WTC11 (cell line): ENCODE measurements around the gene IGSF23. TPM values are rescaled to one million over a fixed set of nuclear protein-coding genes. Genes with fewer than 3 reads are reported as not detected.

ENCODE experiments used
- ATAC-seq: fragments of 200-7000 bp; cut with Tn5 transposase; 2 replicates; pipeline ENCODE4 v1.10.0; 2021; ENCODE audit warnings: mild to moderate bottlenecking, moderate library complexity
- CTCF ChIA-PET: fragments of 300-600 bp; sonication (Branson Sonifier 250); formaldehyde crosslinking; loops from one replicate; lab custom pipeline; 2021; ENCODE audit warnings: antibody characterized with exemption; lab: Charles Lee
- POLR2A ChIA-PET: fragments of 350-600 bp; sonication (Branson Sonifier 250); formaldehyde crosslinking; loops from one replicate; lab custom pipeline; 2021; ENCODE audit warnings: antibody characterized with exemption; lab: Charles Lee
- DNase-seq: peaks from one replicate; pipeline ENCODE4 v3.0.0; 2021; ENCODE audit warnings: low spot score
- H3K27ac Mint-ChIP-seq: 2 replicates; pipeline ENCODE4 v1.8.0; 2021; ENCODE audit warnings: mixed read lengths
- H3K27me3 Mint-ChIP-seq: 2 replicates; pipeline ENCODE4 v1.8.0; 2021; ENCODE audit warnings: low read depth, mild to moderate bottlenecking, moderate library complexity, mixed read lengths
- H3K36me3 Mint-ChIP-seq: 2 replicates; pipeline ENCODE4 v1.8.0; 2021; ENCODE audit warnings: mixed read lengths
- H3K4me1 Mint-ChIP-seq: 2 replicates; pipeline ENCODE4 v1.8.0; 2022; ENCODE audit warnings: mixed read lengths
- H3K4me3 Mint-ChIP-seq: 2 replicates; pipeline ENCODE4 v1.8.0; 2021; ENCODE audit warnings: mild to moderate bottlenecking, moderate library complexity, mixed read lengths
- H3K9me3 Mint-ChIP-seq: 2 replicates; pipeline ENCODE4 v1.8.0; 2021; ENCODE audit warnings: mixed read lengths
- CBFB ChIP-seq: sonication (generic); formaldehyde crosslinking; IDR thresholded peaks from 2 replicates; pipeline ENCODE4 v1.8.1; 2022; ENCODE audit warnings: mild to moderate bottlenecking, low read depth, missing genetic modification reagents
- CREB1 ChIP-seq: sonication (generic); formaldehyde crosslinking; IDR thresholded peaks from 2 replicates; pipeline ENCODE4 v1.8.0; 2023; ENCODE audit warnings: mild to moderate bottlenecking, missing genetic modification reagents
- ETV6 ChIP-seq: sonication (generic); formaldehyde crosslinking; IDR thresholded peaks from 2 replicates; pipeline ENCODE4 v1.8.1; 2022; ENCODE audit warnings: mild to moderate bottlenecking, missing genetic modification reagents
- FOXP1 ChIP-seq: sonication (generic); formaldehyde crosslinking; IDR thresholded peaks from 2 replicates; pipeline ENCODE4 v1.8.0; 2022; ENCODE audit warnings: missing genetic modification reagents, mild to moderate bottlenecking, moderate library complexity, borderline replicate concordance
- JAZF1 ChIP-seq: fragments of 250-450 bp; sonication (Bioruptor Pico); IDR thresholded peaks from 2 replicates; pipeline ENCODE4 v1.9.0; 2021; ENCODE audit warnings: moderate library complexity, mild to moderate bottlenecking, inconsistent platforms
- NFE2L1 ChIP-seq: sonication (generic); formaldehyde crosslinking; IDR thresholded peaks from 2 replicates; pipeline ENCODE4 v1.8.1; 2023; ENCODE audit warnings: missing genetic modification reagents
- NR2C2 ChIP-seq: sonication (generic); formaldehyde crosslinking; IDR thresholded peaks from 2 replicates; pipeline ENCODE4 v1.8.0; 2022; ENCODE audit warnings: mild to moderate bottlenecking, missing genetic modification reagents
- RORB ChIP-seq: fragments of 250-450 bp; sonication (Bioruptor Pico); IDR thresholded peaks from 2 replicates; pipeline ENCODE4 v1.9.0; 2021; ENCODE audit warnings: mild to moderate bottlenecking
- TEAD1 ChIP-seq: sonication (generic); formaldehyde crosslinking; IDR thresholded peaks from 2 replicates; pipeline ENCODE4 v1.8.0; 2022; ENCODE audit warnings: mild to moderate bottlenecking, missing genetic modification reagents
- TP53 ChIP-seq: sonication (generic); formaldehyde crosslinking; IDR thresholded peaks from 2 replicates; pipeline ENCODE4 v1.8.1; 2023; ENCODE audit warnings: mild to moderate bottlenecking, missing genetic modification reagents
- ZNF121 ChIP-seq: sonication (generic); formaldehyde crosslinking; IDR thresholded peaks from 2 replicates; pipeline ENCODE4 v1.8.0; 2023; ENCODE audit warnings: missing genetic modification reagents
- ZNF219 ChIP-seq: sonication (generic); formaldehyde crosslinking; IDR thresholded peaks from 2 replicates; pipeline ENCODE4 v1.8.0; 2023; ENCODE audit warnings: missing genetic modification reagents, mild to moderate bottlenecking, borderline replicate concordance
- ZNF232 ChIP-seq: sonication (generic); formaldehyde crosslinking; IDR thresholded peaks from 2 replicates; pipeline ENCODE4 v1.8.0; 2022; ENCODE audit warnings: mild to moderate bottlenecking, missing genetic modification reagents
- ZNF416 ChIP-seq: fragments of 250-450 bp; sonication (Bioruptor Pico); IDR thresholded peaks from 2 replicates; pipeline ENCODE4 v1.9.0; 2021; ENCODE audit warnings: mild to moderate bottlenecking, inconsistent platforms
- ZNF671 ChIP-seq: fragments of 250-450 bp; sonication (Bioruptor Pico); IDR thresholded peaks from 2 replicates; pipeline ENCODE4 v1.8.0; 2021; ENCODE audit warnings: mild to moderate bottlenecking
- total RNA-seq: library from RNA; stranded (reverse); gene quantifications from 3 replicates; pipeline ENCODE4 v1.2.3, GENCODE V29; 2021
- TF ChIP-seq, protein P1 (sequence below): sonication (generic); formaldehyde crosslinking; IDR thresholded peaks from 2 replicates; pipeline ENCODE4 v1.8.1; 2023; ENCODE audit warnings: mild to moderate bottlenecking, moderate library complexity, missing genetic modification reagents
- TF ChIP-seq, protein P2 (sequence below): sonication (generic); formaldehyde crosslinking; IDR thresholded peaks from 2 replicates; pipeline ENCODE4 v1.8.1; 2023; ENCODE audit warnings: mild to moderate bottlenecking, missing genetic modification reagents, moderate library complexity
- TF ChIP-seq, protein P3 (sequence below): sonication (generic); formaldehyde crosslinking; IDR thresholded peaks from 2 replicates; pipeline ENCODE4 v1.8.0; 2022; ENCODE audit warnings: mild to moderate bottlenecking, missing genetic modification reagents
- TF ChIP-seq, protein P4 (sequence below): sonication (generic); formaldehyde crosslinking; IDR thresholded peaks from 2 replicates; pipeline ENCODE4 v1.8.1; 2022; ENCODE audit warnings: mild to moderate bottlenecking, moderate library complexity, missing genetic modification reagents
- TF ChIP-seq, protein P5 (sequence below): sonication (generic); formaldehyde crosslinking; IDR thresholded peaks from 2 replicates; pipeline ENCODE4 v1.8.0; 2023; ENCODE audit warnings: missing genetic modification reagents

IGSF23 gene
- total RNA-seq, 1 experiment from 2014 or later = not detected

DNA sequence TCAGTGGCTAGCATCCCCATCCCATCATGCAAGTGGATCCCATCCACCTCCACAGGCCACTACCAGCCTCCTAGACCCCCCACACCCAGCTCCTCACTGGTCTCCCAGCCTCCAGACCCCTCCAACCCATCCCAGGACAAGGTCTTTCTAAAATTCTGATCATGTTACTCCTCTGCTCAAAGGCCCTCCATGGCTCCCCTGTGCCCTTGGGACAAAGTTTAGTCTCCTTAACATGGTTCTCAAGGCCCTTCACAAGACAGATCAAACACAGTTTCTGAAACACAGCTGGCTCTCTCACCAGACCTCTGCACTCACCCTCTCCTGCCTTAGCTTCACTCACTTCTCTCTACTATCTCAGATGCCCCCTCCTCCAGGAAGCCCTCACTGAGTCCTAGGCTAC lies 67.2 kb downstream of the IGSF23 start:
- Mint-ChIP-seq H3K9me3 (no peaks in the 10 kb centered on the region), H3K4me1 (peaks cover 10% of the 10 kb centered on the region), H3K36me3 (no peaks in the 10 kb centered on the region), H3K4me3 (no peak overlapping the region), H3K27ac (no peak overlapping the region), H3K27me3 (peaks cover under 1% of the 10 kb centered on the region; the same call in 1 of the 2 replicates)
- CTCF ChIA-PET = interaction anchor here (1.1 to 2.6 kb wide), 2 partner anchors 9 to 104 kb away, joined by 3 to 12 read pairs; no protein-coding TSS in a partner anchor
- POLR2A ChIA-PET = interaction anchor here (1.0 kb wide), 1 partner anchor 38 kb away, joined by 3 read pairs; no protein-coding TSS in a partner anchor
- no peak for DNase-seq
- TF ChIP-seq NR2C2 = no peak
- ATAC-seq = no peak

DNA sequence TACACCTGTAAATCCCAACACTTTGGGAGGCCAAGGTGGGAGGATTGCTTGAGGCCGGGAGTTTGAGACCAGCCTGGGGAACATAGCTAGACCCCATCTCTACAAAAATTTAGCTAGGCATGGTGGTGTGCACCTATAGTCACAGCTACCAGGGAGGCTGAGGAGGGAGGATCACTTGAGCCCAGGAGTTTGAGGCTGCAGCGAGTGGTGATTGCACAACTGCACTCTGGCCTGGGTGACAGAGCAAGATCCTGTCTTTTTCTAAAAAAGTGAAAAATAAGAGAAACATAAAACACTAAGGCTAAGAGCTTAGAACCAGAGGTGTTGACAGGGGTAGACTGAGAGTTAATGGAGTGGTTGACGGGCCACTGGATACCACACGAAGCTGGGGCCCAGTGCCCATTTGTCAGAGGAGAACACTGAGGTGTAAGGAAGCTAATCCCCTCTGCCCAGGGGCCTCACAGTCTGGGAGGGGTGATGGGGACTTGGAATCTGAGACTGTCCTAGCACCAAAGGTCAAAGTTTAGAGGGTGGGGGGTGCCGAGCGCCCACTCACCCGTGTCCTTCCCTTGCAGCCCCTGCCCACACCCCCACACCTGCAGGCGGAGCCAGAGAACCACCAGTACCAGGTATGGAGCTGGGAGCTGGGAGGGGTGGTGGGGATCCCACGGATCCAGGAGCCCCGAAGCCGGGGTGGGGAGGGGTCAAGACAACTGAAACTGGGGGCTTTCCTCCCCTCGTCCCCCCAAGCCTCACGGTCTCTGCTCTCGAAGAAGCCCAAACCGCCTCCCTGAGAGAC lies 68.8 kb downstream of the IGSF23 start:
- DNase-seq (no peak), ATAC-seq (no peak)
- H3K4me3 Mint-ChIP-seq = no peak overlapping the region
- no peaks in the 10 kb centered on the region for H3K9me3 Mint-ChIP-seq
- H3K4me1 Mint-ChIP-seq = peaks cover 9% of the 10 kb centered on the region
- ChIA-PET POLR2A (no interaction called here), CTCF (interaction anchor here (0.6 to 2.9 kb wide), 6 partner anchors 42 to 484 kb away, joined by 3 to 10 read pairs (median 4); no protein-coding TSS in a partner anchor)
- TF ChIP-seq, protein P1, sequence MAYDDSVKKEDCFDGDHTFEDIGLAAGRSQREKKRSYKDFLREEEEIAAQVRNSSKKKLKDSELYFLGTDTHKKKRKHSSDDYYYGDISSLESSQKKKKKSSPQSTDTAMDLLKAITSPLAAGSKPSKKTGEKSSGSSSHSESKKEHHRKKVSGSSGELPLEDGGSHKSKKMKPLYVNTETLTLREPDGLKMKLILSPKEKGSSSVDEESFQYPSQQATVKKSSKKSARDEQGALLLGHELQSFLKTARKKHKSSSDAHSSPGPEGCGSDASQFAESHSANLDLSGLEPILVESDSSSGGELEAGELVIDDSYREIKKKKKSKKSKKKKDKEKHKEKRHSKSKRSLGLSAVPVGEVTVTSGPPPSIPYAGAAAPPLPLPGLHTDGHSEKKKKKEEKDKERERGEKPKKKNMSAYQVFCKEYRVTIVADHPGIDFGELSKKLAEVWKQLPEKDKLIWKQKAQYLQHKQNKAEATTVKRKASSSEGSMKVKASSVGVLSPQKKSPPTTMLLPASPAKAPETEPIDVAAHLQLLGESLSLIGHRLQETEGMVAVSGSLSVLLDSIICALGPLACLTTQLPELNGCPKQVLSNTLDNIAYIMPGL (CRISPR knock-in tag) = no peak
- TF ChIP-seq, protein P2, sequence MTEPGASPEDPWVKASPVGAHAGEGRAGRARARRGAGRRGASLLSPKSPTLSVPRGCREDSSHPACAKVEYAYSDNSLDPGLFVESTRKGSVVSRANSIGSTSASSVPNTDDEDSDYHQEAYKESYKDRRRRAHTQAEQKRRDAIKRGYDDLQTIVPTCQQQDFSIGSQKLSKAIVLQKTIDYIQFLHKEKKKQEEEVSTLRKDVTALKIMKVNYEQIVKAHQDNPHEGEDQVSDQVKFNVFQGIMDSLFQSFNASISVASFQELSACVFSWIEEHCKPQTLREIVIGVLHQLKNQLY (CRISPR knock-in tag) = no peak
- TF ChIP-seq CBFB (CRISPR knock-in tag) = no peak
- no peak for TF ChIP-seq NFE2L1 (CRISPR knock-in tag)
- TF ChIP-seq, protein P3, sequence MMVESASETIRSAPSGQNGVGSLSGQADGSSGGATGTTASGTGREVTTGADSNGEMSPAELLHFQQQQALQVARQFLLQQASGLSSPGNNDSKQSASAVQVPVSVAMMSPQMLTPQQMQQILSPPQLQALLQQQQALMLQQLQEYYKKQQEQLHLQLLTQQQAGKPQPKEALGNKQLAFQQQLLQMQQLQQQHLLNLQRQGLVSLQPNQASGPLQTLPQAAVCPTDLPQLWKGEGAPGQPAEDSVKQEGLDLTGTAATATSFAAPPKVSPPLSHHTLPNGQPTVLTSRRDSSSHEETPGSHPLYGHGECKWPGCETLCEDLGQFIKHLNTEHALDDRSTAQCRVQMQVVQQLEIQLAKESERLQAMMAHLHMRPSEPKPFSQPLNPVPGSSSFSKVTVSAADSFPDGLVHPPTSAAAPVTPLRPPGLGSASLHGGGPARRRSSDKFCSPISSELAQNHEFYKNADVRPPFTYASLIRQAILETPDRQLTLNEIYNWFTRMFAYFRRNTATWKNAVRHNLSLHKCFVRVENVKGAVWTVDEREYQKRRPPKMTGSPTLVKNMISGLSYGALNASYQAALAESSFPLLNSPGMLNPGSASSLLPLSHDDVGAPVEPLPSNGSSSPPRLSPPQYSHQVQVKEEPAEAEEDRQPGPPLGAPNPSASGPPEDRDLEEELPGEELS (CRISPR knock-in tag) = no peak
- TF ChIP-seq RORB (CRISPR knock-in tag) = no peak
- no peak for TF ChIP-seq CREB1 (CRISPR knock-in tag)
- TF ChIP-seq TP53 (CRISPR knock-in tag) = no peak
- no peak for TF ChIP-seq ZNF671 (CRISPR knock-in tag)
- TF ChIP-seq ZNF121 (CRISPR knock-in tag) = no peak
- no peak overlapping the region for H3K27ac Mint-ChIP-seq
- H3K27me3 Mint-ChIP-seq = no peaks in the 10 kb centered on the region; the same call in 1 of the 2 replicates
- H3K36me3 Mint-ChIP-seq = no peaks in the 10 kb centered on the region

DNA sequence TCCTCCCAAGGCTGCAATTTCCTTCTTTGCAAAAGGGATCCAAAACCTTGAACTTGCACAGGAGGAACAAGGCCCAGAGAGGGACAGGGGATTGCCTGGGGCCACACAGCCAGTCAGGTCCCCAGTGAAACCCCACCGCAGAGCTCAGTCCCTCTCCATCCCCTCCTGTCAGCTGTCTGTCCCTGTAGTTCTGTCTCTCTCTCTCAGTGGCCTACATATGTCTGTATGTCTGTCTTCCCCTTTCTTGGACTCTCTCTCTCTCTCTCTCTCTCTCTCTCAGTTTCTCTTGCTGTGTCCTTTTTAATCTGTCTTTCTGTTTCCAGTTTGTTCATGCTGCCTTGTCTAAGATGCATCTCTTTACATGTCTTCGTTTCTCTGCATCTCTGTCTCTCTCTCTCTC lies 69.4 kb downstream of the IGSF23 start:
- H3K4me1 Mint-ChIP-seq = peaks cover 4% of the 10 kb centered on the region
- no peak overlapping the region for H3K27ac Mint-ChIP-seq
- H3K9me3 Mint-ChIP-seq = no peaks in the 10 kb centered on the region
- no peak for ATAC-seq
- POLR2A ChIA-PET = no interaction called here
- CTCF ChIA-PET = interaction anchor here (0.6 to 2.9 kb wide), 6 partner anchors 41 to 484 kb away, joined by 3 to 10 read pairs (median 4); no protein-coding TSS in a partner anchor
- no peak overlapping the region for H3K4me3 Mint-ChIP-seq
- no peaks in the 10 kb centered on the region for H3K36me3 Mint-ChIP-seq
- no peak for DNase-seq
- H3K27me3 Mint-ChIP-seq = no peaks in the 10 kb centered on the region; the same call in 1 of the 2 replicates
- TF ChIP-seq ETV6 (CRISPR knock-in tag) = no peak

DNA sequence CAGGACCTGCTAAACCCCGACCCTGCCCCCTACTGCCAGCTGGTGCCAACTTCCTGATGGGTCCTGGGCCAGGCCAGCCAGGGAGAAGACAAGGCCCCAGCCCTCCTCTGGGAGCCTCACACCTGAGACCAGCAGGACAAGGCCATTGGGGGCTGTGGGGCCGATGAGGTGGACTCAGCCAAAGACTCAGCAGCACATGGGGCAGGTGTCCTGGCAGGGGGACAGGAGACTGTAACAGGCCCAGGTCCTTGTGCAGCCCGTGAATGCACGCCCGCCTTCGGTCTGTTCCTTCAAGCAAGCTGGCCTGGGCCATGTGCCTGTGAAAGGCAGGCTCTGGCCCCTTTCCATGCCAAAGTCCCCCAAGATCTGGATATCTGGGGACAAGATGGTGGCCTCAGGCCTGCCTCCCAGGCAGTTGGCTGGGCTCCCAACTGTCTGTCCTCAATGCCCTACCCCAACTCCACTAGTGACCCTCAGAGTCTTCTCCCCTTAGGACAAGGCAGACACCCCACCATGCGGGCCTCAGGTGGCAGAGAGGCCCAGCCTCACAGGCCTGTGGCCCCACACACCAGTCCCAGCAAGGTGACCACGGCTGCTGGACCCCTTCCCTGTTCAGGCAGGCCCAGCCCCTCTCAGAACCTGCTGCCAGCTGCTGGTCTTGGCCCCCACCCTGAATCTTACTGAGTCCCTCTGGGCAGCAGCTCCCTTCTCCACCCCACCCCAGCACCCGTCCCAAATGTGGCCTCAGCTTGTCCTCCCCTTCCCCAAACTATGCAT lies 70.3 kb downstream of the IGSF23 start:
- no peak; the same call in 1 of the 2 replicates for ATAC-seq
- TF ChIP-seq ZNF416 = no peak
- no peak for TF ChIP-seq ZNF232 (CRISPR knock-in tag)
- no peak for TF ChIP-seq TEAD1 (CRISPR knock-in tag)
- TF ChIP-seq, protein P4, sequence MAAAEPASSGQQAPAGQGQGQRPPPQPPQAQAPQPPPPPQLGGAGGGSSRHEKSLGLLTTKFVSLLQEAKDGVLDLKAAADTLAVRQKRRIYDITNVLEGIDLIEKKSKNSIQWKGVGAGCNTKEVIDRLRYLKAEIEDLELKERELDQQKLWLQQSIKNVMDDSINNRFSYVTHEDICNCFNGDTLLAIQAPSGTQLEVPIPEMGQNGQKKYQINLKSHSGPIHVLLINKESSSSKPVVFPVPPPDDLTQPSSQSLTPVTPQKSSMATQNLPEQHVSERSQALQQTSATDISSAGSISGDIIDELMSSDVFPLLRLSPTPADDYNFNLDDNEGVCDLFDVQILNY (CRISPR knock-in tag) = no peak
- no peak for TF ChIP-seq JAZF1 (CRISPR knock-in tag)
- TF ChIP-seq, protein P5, sequence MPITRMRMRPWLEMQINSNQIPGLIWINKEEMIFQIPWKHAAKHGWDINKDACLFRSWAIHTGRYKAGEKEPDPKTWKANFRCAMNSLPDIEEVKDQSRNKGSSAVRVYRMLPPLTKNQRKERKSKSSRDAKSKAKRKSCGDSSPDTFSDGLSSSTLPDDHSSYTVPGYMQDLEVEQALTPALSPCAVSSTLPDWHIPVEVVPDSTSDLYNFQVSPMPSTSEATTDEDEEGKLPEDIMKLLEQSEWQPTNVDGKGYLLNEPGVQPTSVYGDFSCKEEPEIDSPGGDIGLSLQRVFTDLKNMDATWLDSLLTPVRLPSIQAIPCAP (CRISPR knock-in tag) = no peak
- TF ChIP-seq ZNF219 = no peak
- no peak for TF ChIP-seq RORB (CRISPR knock-in tag)
- TF ChIP-seq FOXP1 (CRISPR knock-in tag) = no peak
- no peak for TF ChIP-seq ZNF121 (CRISPR knock-in tag)

More for the DNA sequence above, 70.3 kb downstream of the IGSF23 start:
- Mint-ChIP-seq H3K4me3 (no peak overlapping the region), H3K9me3 (no peaks in the 10 kb centered on the region), H3K27ac (no peak overlapping the region), H3K36me3 (no peaks in the 10 kb centered on the region), H3K27me3 (no peaks in the 10 kb centered on the region; the same call in 1 of the 2 replicates), H3K4me1 (peaks cover 4% of the 10 kb centered on the region)
- DNase-seq = no peak
- CTCF ChIA-PET = interaction anchor here (0.6 to 2.9 kb wide), 6 partner anchors 40 to 715 kb away, joined by 3 to 10 read pairs (median 4); no protein-coding TSS in a partner anchor
- POLR2A ChIA-PET = no interaction called here
